A549 (cell line): ENCODE results near the gene FAM171A1. TPM values are rescaled to one million over a fixed set of nuclear protein-coding genes. Genes with fewer than 3 reads are reported as not detected.

Experiments
- ATAC-seq, 2 experiments: fragments of 200-7000 bp in 1 of 2; fragments of >200 bp in 1 of 2; cut with Nextera tagmentation in 1 of 2; cut with Tn5 transposase in 1 of 2; 3 replicates each; pipeline versions ENCODE4 v1.8.0 to v1.9.1; 2018 to 2020; ENCODE audit warnings: mild to moderate bottlenecking in 1 of 2, moderate library complexity in 1 of 2
- CTCF ChIA-PET: fragments of 300-600 bp; sonication (Branson Sonifier 250); formaldehyde crosslinking; extraction: SDS; loops from one replicate; lab custom pipeline; 2021; ENCODE audit warnings: antibody characterized with exemption, inconsistent platforms; lab: Yijun Ruan, JAX
- POLR2A ChIA-PET: fragments of 350-600 bp; formaldehyde crosslinking; extraction: SDS; loops from one replicate; lab custom pipeline; 2021; ENCODE audit warnings: antibody characterized with exemption, inconsistent platforms; lab: Yijun Ruan, JAX
- DNase-seq, 2 experiments: peaks; one replicate each; pipeline versions ENCODE4 v3.0.0 to v3.0.0-alpha.2; 2011 to 2016; ENCODE audit warnings: low read depth in 1 of 2, low spot score in 1 of 2
- FAIRE-seq: peaks from 2 replicates; lab custom pipeline; 2011; peaks lifted over from hg19 to GRCh38; lab: Jason Lieb, UNC
- H3K27ac ChIP-seq, 2 experiments: fragments of >200 bp; sonication (Bioruptor Twin); formaldehyde crosslinking; 3 replicates each; pipeline ENCODE4 v1.5.1; 2016 to 2017
- H3K4me1 ChIP-seq: fragments of >200 bp; sonication (Bioruptor Twin); formaldehyde crosslinking; 3 replicates; pipeline ENCODE4 v1.6.1; 2016
- H3K4me2 ChIP-seq: fragments of >200 bp; sonication (Bioruptor Twin); formaldehyde crosslinking; 3 replicates; pipeline ENCODE4 v1.6.1; 2016
- H3K4me3 ChIP-seq: fragments of >200 bp; sonication (Bioruptor Twin); formaldehyde crosslinking; 3 replicates; pipeline ENCODE4 v1.5.1; 2016
- H3K9me3 ChIP-seq: fragments of >200 bp; sonication (Bioruptor Twin); formaldehyde crosslinking; 3 replicates; pipeline ENCODE4 v1.6.1; 2016
- CBX2 ChIP-seq: fragments of 200-600 bp; sonication (generic); IDR thresholded peaks from 2 replicates; pipeline ENCODE4 v1.6.1; 2016; ENCODE audit warnings: low read depth, mild to moderate bottlenecking, borderline replicate concordance
- CHD2 ChIP-seq: fragments of 150-350 bp; IDR thresholded peaks from 2 replicates; pipeline ENCODE4 v1.6.1; 2014; ENCODE audit warnings: low read length; ENCODE audit not compliant: partially characterized antibody
- CTCF ChIP-seq: fragments of >200 bp; sonication (Bioruptor Twin); formaldehyde crosslinking; IDR thresholded peaks from 3 replicates; pipeline ENCODE4 v1.5.1; 2016
- ELK1 ChIP-seq: fragments of 150-350 bp; IDR thresholded peaks from 2 replicates; pipeline ENCODE4 v1.6.1; 2014; ENCODE audit warnings: low read depth, mild to moderate bottlenecking, low read length
- FOSB ChIP-seq: fragments of 250-450 bp; sonication (Bioruptor Pico); IDR thresholded peaks from 2 replicates; pipeline ENCODE4 v1.5.0; 2020; ENCODE audit warnings: mild to moderate bottlenecking, moderate library complexity
- FOSL2 ChIP-seq, 2 experiments: fragments of 450-650 bp in 1 of 2; fragments of >200 bp in 1 of 2; sonication (Bioruptor Twin) in 1 of 2; formaldehyde crosslinking; IDR thresholded peaks; 2 replicates each; pipeline versions ENCODE4 v1.5.0 to v1.6.1; 2016 to 2020; ENCODE audit warnings: mild to moderate bottlenecking in 1 of 2, moderate library complexity in 1 of 2
- FOXS1 ChIP-seq: fragments of 250-450 bp; sonication (Bioruptor Pico); IDR thresholded peaks from 2 replicates; pipeline ENCODE4 v1.5.0; 2020; ENCODE audit warnings: mild to moderate bottlenecking, moderate library complexity
- GATA3 ChIP-seq: IDR thresholded peaks from 2 replicates; pipeline ENCODE4 v1.6.1; 2012; ENCODE audit warnings: borderline replicate concordance
- HEYL ChIP-seq: fragments of 250-450 bp; sonication (Bioruptor Pico); IDR thresholded peaks from 2 replicates; pipeline ENCODE4 v1.8.0; 2021; ENCODE audit warnings: mild to moderate bottlenecking, moderate library complexity
- HMGXB4 ChIP-seq: fragments of 250-450 bp; sonication (Bioruptor Pico); IDR thresholded peaks from 2 replicates; pipeline ENCODE4 v1.5.0; 2021; ENCODE audit warnings: mild to moderate bottlenecking, moderate library complexity, borderline replicate concordance
- HOXA7 ChIP-seq: fragments of 250-450 bp; sonication (Bioruptor Pico); IDR thresholded peaks from 2 replicates; pipeline ENCODE4 v1.5.0; 2020; ENCODE audit warnings: mild to moderate bottlenecking, moderate library complexity
- KDM5A ChIP-seq: fragments of 200-600 bp; sonication (generic); IDR thresholded peaks from 2 replicates; pipeline ENCODE4 v1.6.1; 2016; ENCODE audit warnings: antibody characterized with exemption, mild to moderate bottlenecking
- MAFK ChIP-seq: fragments of 450-650 bp; IDR thresholded peaks from 2 replicates; pipeline ENCODE4 v1.6.1; 2014; ENCODE audit not compliant: partially characterized antibody
- NPAS2 ChIP-seq: fragments of 250-450 bp; sonication (Bioruptor Pico); IDR thresholded peaks from 2 replicates; pipeline ENCODE4 v1.8.0; 2022; ENCODE audit warnings: mild to moderate bottlenecking, moderate library complexity, borderline replicate concordance
- POLR2A ChIP-seq: IDR thresholded peaks from 2 replicates; pipeline ENCODE4 v1.6.1; 2012; ENCODE audit warnings: mild to moderate bottlenecking, low read length
- POLR2AphosphoS2 ChIP-seq: conservative IDR thresholded peaks from 2 replicates; pipeline ENCODE4 v1.6.1; 2012; ENCODE audit warnings: low read length, improper control_type of control experiment, inconsistent platforms
- REST ChIP-seq: fragments of 200-600 bp; sonication (generic); IDR thresholded peaks from 2 replicates; pipeline ENCODE4 v1.6.1; 2016; ENCODE audit warnings: antibody characterized with exemption, mild to moderate bottlenecking, moderate library complexity
- RFX5 ChIP-seq: fragments of 450-650 bp; IDR thresholded peaks from 2 replicates; pipeline ENCODE4 v1.7.1; 2014; ENCODE audit warnings: antibody characterized with exemption, mild to moderate bottlenecking, moderate library complexity
- TFCP2L1 ChIP-seq: fragments of 250-450 bp; sonication (Bioruptor Pico); IDR thresholded peaks from 2 replicates; pipeline ENCODE4 v1.5.0; 2021; ENCODE audit warnings: mild to moderate bottlenecking
- USF2 ChIP-seq: fragments of 450-650 bp; IDR thresholded peaks from 2 replicates; pipeline ENCODE4 v1.6.1; 2014; ENCODE audit warnings: antibody characterized with exemption
- ZC3H11A ChIP-seq: fragments of 450-650 bp; IDR thresholded peaks from 2 replicates; pipeline ENCODE4 v1.6.1; 2014; ENCODE audit warnings: antibody characterized with exemption, mild to moderate bottlenecking
- ZFP36 ChIP-seq: fragments of 450-650 bp; IDR thresholded peaks from 2 replicates; pipeline ENCODE4 v1.6.1; 2014; ENCODE audit warnings: borderline replicate concordance; ENCODE audit not compliant: partially characterized antibody
- ZSCAN20 ChIP-seq: fragments of 250-450 bp; sonication (Bioruptor Pico); IDR thresholded peaks from 2 replicates; pipeline ENCODE4 v1.8.0; 2022; ENCODE audit warnings: mild to moderate bottlenecking, moderate library complexity
- WGBS: methylation state at CpG from one replicate; pipeline ENCODE4 v1.1.6; 2017; ENCODE audit errors: missing lambda C conversion rate; 5-methylcytosine and 5-hydroxymethylcytosine counted together
- polyA plus RNA-seq, 4 experiments: library from polyadenylated mRNA; depleted of rRNA in 3 of 4; stranded (reverse); fragments of >200 nt; fragmentation: RNase III in 1 of 4; extraction: RNeasy Plus Mini Kit Qiagen cat#74134 plus additional on column Dnase treatment in 1 of 4; gene quantifications; 2 replicates in 3 of 4; 3 replicates in 1 of 4; pipeline ENCODE4 v1.2.3, GENCODE V29; 2011 to 2017

The FAM171A1 gene
- polyA plus RNA-seq, 2 of the 4 experiments (the other 2 are of a cell fraction), result 13.8 to 15.2 TPM

- no peak for DNase-seq
- FAIRE-seq, result no peak
- 89% methylated on average over 7 of the region's 7 CpGs for WGBS
- TF ChIP-seq POLR2A (no peak), CTCF (no peak), MAFK (no peak), GATA3 (no peak), HOXA7 (no peak), HMGXB4 (CRISPR knock-in tag) (no peak), CHD2 (no peak), FOXS1 (no peak), NPAS2 (CRISPR knock-in tag) (no peak), RFX5 (no peak), POLR2AphosphoS2 (no peak), CBX2 (no peak), TFCP2L1 (no peak), FOSL2 (IDR thresholded peaks at IDR 0.05) (no peak), FOSL2 (CRISPR knock-in tag; IDR thresholded peaks at IDR 0.05) (no peak), ZSCAN20 (no peak), KDM5A (no peak), FOSB (no peak), ELK1 (no peak), HEYL (CRISPR knock-in tag) (no peak)
- POLR2A ChIA-PET, result no interaction called here
- Histone ChIP-seq H3K9me3 (no peaks in the 10 kb centered on the region), H3K4me1 (no peaks in the 10 kb centered on the region), H3K4me2 (no peak overlapping the region), H3K27ac (no peak overlapping the region), H3K4me3 (no peak overlapping the region)
- CTCF ChIA-PET, result interaction anchor here (0.6 to 1.1 kb wide), 4 partner anchors 9 to 640 kb away, joined by 3 read pairs; partner anchors contain the start of gene FAM171A1
- no peak for ATAC-seq
Observed at GRCh38 chr10:15265056-15265455, 106.0 kb downstream of the FAM171A1 start.

- ChIA-PET POLR2A (no interaction called here), CTCF (no interaction called here)
- 85% methylated on average over 8 of the region's 8 CpGs for WGBS
- Histone ChIP-seq H3K4me3 (no peak overlapping the region), H3K4me1 (no peaks in the 10 kb centered on the region), H3K4me2 (no peak overlapping the region), H3K27ac (no peak overlapping the region), H3K9me3 (no peaks in the 10 kb centered on the region)
- DNase-seq, result no peak
- no peak for FAIRE-seq
- TF ChIP-seq ZSCAN20, result no peak
- no peak for TF ChIP-seq REST
- TF ChIP-seq NPAS2 (CRISPR knock-in tag), result no peak
- no peak for TF ChIP-seq HEYL (CRISPR knock-in tag)
- no peak for TF ChIP-seq HOXA7
- no peak for TF ChIP-seq USF2
- no peak for TF ChIP-seq CHD2
- no peak for TF ChIP-seq CBX2
- TF ChIP-seq ZFP36, result no peak
- TF ChIP-seq ZC3H11A, result no peak
- no peak for TF ChIP-seq POLR2AphosphoS2
- no peak for ATAC-seq
Observed at GRCh38 chr10:15263657-15264323, 107.3 kb downstream of the FAM171A1 start.
